Breast epithelium (tissue), 4 donors: ENCODE measurements around the gene SSH2. TPM values are rescaled to one million over a fixed set of nuclear protein-coding genes. Genes with fewer than 3 reads are reported as not detected.
A peak's percentile ranks its signal among the peaks of the same experiment; 100 is the strongest.

Experiments used
- DNase-seq, 2 donors: peaks; one replicate each; pipeline ENCODE4 v3.0.0-alpha.2; 2019; ENCODE audit warnings: low spot score in 2 of 2
- H3K27ac ChIP-seq, 2 donors: fragments of 200-600 bp; sonication (generic) in 1 of 2; one replicate each; pipeline ENCODE4 v1.5.1; 2016 to 2019; ENCODE audit warnings: mild to moderate bottlenecking in 1 of 2
- H3K27me3 ChIP-seq, 2 donors: fragments of 200-600 bp; sonication (generic) in 1 of 2; one replicate each; pipeline versions ENCODE4 v1.5.1 to v1.6.0; 2017 to 2019; ENCODE audit warnings: control low read depth in 1 of 2, mild to moderate bottlenecking in 1 of 2
- H3K36me3 ChIP-seq: fragments of 200-600 bp; one replicate; pipeline ENCODE4 v1.5.1; 2019
- H3K4me1 ChIP-seq, 2 donors: fragments of 200-600 bp; sonication (generic); one replicate each; pipeline ENCODE4 v1.5.1; 2016 to 2019; ENCODE audit warnings: control low read depth in 1 of 2
- H3K4me3 ChIP-seq, 3 donors: fragments of 200-600 bp; sonication (generic); 1 replicate in 2 of 3; 2 replicates in 1 of 3; pipeline ENCODE4 v1.5.1; 2016 to 2019; ENCODE audit warnings: mild to moderate bottlenecking in 3 of 3, moderate library complexity in 2 of 3
- H3K9me3 ChIP-seq, 2 donors: fragments of 200-600 bp; sonication (generic) in 1 of 2; one replicate each; pipeline ENCODE4 v1.5.1; 2016 to 2019; ENCODE audit warnings: control low read depth in 1 of 2
- CTCF ChIP-seq, 3 donors: fragments of 450-650 bp; IDR thresholded peaks; one replicate each; pipeline ENCODE4 v1.5.1; 2016 to 2017; ENCODE audit warnings: antibody characterized with exemption in 3 of 3, mild to moderate bottlenecking in 3 of 3, moderate library complexity in 3 of 3
- POLR2A ChIP-seq: fragments of 450-650 bp; IDR thresholded peaks from one replicate; pipeline ENCODE4 v1.6.1; 2016; ENCODE audit warnings: antibody characterized with exemption, mild to moderate bottlenecking, moderate library complexity
- POLR2AphosphoS5 ChIP-seq, 3 donors: sonication (generic); formaldehyde crosslinking; IDR thresholded peaks; one replicate each; pipeline ENCODE4 v1.6.1; 2017; ENCODE audit warnings: antibody characterized with exemption in 3 of 3
- intact Hi-C: fragments of 100-400 bp; cut with DNase I; formaldehyde crosslinking; loops from one replicate; pipeline ENCODE4 v1.15.1; 2023; ENCODE audit warnings: low total_unique reads
- total RNA-seq, 3 donors: library from RNA; depleted of rRNA; stranded (reverse); fragments of >200 nt; gene quantifications; one replicate each; pipeline ENCODE4 v1.1.0, GENCODE V29; 2016

Gene SSH2
- total RNA-seq, 3 donors from 2014 or later = 23.0 to 64.2 (median 25.9) TPM

DNA sequence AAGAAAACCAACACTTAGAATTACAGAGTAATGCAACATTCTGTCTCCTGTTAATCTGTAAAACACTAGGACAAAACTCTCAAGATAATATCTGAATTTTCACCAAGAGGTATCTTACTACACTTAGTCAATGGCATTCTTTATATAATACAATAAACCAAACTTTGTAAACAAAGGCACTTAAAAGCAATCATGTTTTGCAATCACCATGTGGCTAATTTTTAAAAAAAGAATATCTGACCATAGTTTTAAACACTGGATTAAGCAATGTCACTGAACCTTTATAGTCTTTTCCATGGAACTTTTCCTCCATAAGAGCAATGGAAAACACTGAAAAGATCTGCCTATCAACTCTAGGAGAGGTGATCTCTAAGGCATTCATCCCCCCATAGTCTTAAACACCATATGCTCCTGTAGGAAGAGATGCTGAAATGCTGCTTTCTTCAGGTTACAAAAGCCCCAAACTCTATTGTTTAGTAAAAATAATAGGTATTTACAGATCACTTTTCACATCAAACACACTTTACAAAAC, 163.2 kb downstream of the SSH2 start:
- Histone ChIP-seq H3K27ac (no peak overlapping the region), H3K4me1 (no peaks in the 10 kb centered on the region), H3K27me3 (no peaks in the 10 kb centered on the region), H3K9me3 (no peaks in the 10 kb centered on the region), H3K4me3 (no peak overlapping the region), H3K36me3 (no peaks in the 10 kb centered on the region)
- TF ChIP-seq POLR2A = no peak
- no peak for DNase-seq
- intact Hi-C loops = no loop called here

DNA sequence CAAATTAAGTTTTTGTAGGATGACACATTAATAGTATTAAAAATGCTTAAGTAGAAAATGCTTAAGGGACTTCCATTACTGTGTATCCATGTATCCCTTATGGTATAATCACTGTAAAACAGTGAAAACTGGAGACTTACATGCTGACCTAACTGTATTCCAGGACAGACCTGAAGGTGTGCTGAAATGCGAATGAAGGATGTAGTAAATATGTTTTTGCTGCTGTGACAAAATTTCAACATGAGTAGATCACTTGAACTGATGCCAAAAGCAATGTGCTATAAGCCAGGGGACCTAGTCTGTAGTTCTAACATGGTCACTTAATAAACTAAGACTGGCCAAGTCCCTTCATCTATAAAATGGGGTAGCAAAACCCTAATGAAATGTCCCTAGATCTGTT, 165.3 kb downstream of the SSH2 start:
- intact Hi-C loops = no loop called here
- Histone ChIP-seq H3K36me3 (no peaks in the 10 kb centered on the region), H3K4me3 (no peak overlapping the region), H3K9me3 (no peaks in the 10 kb centered on the region), H3K27ac (no peak overlapping the region), H3K4me1 (peaks cover 0 to 3% of the 10 kb centered on the region in 2 donors), H3K27me3 (no peaks in the 10 kb centered on the region)
- TF ChIP-seq POLR2AphosphoS5 (IDR thresholded peaks at IDR 0.05) (no peak), POLR2A (no peak), CTCF (IDR thresholded peaks at IDR 0.05) (no peak)
- no peak for DNase-seq

- H3K27me3 ChIP-seq = no peaks in the 10 kb centered on the region
- no peak overlapping the region for H3K4me3 ChIP-seq
- no peak for TF ChIP-seq CTCF (IDR thresholded peaks at IDR 0.05)
- TF ChIP-seq POLR2AphosphoS5 (IDR thresholded peaks at IDR 0.05) = no peak
- TF ChIP-seq POLR2A = no peak
- H3K9me3 ChIP-seq = no peaks in the 10 kb centered on the region
- H3K4me1 ChIP-seq = peaks cover 0 to 3% of the 10 kb centered on the region in 2 donors
- DNase-seq = no peak
- no peak overlapping the region for H3K27ac ChIP-seq
- intact Hi-C loops = no loop called here
- H3K36me3 ChIP-seq = no peaks in the 10 kb centered on the region
These were observed 165.8 kb downstream of the SSH2 start for GRCh38 chr17:29764217-29764616.

DNA sequence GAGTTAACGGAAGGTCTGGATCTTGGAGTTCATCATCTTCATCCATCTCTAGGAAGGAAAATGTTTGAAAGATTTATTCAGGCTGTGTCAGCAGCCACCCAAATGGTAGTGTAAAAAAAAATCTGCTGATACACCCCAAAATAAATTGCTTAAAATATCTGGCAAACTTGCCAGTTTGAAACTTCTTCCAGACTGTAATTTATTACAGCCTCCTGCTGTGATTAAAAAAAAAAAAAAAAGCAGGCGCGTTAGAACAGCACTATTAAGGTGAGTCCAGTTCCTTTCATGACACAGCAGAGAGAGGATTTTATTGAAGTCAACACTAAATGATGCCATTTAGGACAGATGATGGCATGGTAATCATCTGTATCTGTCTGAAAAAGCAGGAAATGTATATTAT, 166.8 kb downstream of the SSH2 start:
- Histone ChIP-seq H3K9me3 (no peaks in the 10 kb centered on the region), H3K27ac (no peak overlapping the region), H3K4me1 (peaks cover 0 to 3% of the 10 kb centered on the region in 2 donors), H3K36me3 (no peaks in the 10 kb centered on the region), H3K4me3 (no peak overlapping the region), H3K27me3 (no peaks in the 10 kb centered on the region)
- TF ChIP-seq CTCF (IDR thresholded peaks at IDR 0.05) (no peak), POLR2A (no peak), POLR2AphosphoS5 (IDR thresholded peaks at IDR 0.05) (no peak)
- DNase-seq = no peak
- intact Hi-C loops = no loop called here

DNA sequence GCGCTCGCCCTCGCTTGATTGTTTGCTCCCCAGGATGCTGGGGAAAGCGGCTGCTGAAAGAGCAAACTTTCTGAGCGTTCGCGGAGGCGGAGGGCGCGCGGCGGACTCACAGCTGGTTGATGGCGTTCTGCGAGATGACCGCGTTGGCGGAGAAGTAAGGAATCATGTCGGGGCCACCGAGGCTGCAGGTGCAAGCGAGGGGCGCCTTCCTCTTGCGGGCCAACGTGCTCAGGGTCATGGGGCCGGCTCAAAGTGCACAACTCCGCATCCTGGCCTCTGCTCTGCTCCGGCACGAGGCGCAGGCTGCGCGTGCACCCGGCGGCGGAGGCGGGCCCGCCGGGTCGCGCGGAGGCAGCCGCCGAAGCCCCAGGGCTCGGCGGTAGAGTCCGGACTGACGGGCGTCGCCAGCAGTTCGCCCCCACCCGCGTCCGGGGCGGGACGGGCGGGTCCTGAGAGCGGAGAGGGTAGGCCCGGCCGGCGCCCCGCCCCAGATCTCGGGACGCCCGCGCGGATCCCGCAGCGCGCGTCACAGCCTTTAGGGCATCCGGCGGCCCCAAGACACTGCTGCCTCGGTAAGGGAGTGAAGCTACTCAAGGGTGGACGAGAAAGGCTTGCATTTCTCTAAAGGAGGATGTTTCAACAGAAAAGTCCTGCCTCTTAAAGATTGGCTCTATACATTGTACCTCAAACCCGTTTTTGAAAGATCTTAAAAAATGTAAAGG, 168.8 kb downstream of the SSH2 start:
- Histone ChIP-seq H3K4me1 (peaks cover 0 to 3% of the 10 kb centered on the region in 2 donors), H3K27ac (peak overlapping the region; percentile 46 to 54), H3K36me3 (no peaks in the 10 kb centered on the region), H3K27me3 (no peaks in the 10 kb centered on the region), H3K9me3 (no peaks in the 10 kb centered on the region), H3K4me3 (peak overlapping the region; percentile 56 to 78 (median 75))
- TF ChIP-seq POLR2AphosphoS5 (IDR thresholded peaks at IDR 0.05) = peak in 1 of 3 donors; percentile 18
- TF ChIP-seq CTCF (IDR thresholded peaks at IDR 0.05) = no peak
- TF ChIP-seq POLR2A = no peak
- intact Hi-C loops = no loop called here
- peak; percentile 61 to 75 for DNase-seq
